Gastroesophageal sphincter (tissue), 3 donors: ENCODE results near the gene SEMA3D.

Source experiments
- EP300 ChIP-seq: sonication (generic); formaldehyde crosslinking; IDR thresholded peaks from one replicate; pipeline ENCODE4 v1.6.1; 2017; ENCODE audit warnings: antibody characterized with exemption, mild to moderate bottlenecking
- POLR2A ChIP-seq, 2 donors: fragments of 450-650 bp; IDR thresholded peaks; one replicate each; pipeline ENCODE4 v1.6.1; 2017; ENCODE audit warnings: antibody characterized with exemption in 2 of 2, mild to moderate bottlenecking in 2 of 2, moderate library complexity in 1 of 2
- TF ChIP-seq, protein P1 (sequence below), 4 experiments: fragments of 200-600 bp in 2 of 4; fragments of 450-650 bp in 2 of 4; sonication (generic) in 1 of 4; IDR thresholded peaks; one replicate each; pipeline ENCODE4 v1.5.1; 2017 to 2019; ENCODE audit warnings: antibody characterized with exemption in 4 of 4, mild to moderate bottlenecking in 2 of 4, moderate library complexity in 2 of 4

DNA sequence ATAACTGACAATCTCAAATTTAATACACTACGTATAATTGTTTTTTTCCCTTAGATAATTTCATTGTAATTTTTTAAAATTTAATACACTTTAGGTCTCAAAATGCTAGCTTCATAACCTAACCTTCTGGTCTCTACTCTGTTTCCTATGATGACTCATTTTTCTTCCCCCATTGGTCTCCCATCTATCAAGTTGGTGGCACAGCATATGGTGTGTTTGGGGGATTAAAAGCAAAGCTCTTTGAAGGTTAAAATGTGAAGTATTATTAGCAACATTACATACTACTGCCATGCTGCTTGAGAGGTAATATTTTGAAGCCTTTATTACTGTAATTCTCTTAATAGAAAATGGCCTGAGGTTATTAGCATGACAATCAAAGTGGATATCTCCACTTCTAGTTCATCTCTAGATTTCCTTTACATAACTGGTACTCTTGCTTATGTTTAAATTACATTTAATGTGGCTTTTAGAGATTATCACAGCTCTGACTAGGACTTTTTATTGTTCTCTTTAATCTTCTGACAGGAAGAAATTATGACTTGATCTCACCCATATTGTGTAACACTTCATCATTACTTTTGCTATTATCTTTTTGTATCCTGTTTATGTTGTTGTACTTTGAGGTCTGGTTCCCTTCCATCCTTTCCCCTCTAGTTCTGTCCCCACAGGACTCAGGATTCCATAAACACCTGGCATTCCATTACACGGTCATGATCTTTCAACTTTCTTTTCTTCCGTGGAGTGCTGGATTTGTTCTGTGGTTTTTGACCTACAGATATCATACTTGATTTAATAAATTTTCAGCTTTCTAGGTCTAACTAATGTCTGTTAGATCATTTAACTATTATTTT lies 185.1 kb downstream of the SEMA3D start:
- TF ChIP-seq, protein P1, sequence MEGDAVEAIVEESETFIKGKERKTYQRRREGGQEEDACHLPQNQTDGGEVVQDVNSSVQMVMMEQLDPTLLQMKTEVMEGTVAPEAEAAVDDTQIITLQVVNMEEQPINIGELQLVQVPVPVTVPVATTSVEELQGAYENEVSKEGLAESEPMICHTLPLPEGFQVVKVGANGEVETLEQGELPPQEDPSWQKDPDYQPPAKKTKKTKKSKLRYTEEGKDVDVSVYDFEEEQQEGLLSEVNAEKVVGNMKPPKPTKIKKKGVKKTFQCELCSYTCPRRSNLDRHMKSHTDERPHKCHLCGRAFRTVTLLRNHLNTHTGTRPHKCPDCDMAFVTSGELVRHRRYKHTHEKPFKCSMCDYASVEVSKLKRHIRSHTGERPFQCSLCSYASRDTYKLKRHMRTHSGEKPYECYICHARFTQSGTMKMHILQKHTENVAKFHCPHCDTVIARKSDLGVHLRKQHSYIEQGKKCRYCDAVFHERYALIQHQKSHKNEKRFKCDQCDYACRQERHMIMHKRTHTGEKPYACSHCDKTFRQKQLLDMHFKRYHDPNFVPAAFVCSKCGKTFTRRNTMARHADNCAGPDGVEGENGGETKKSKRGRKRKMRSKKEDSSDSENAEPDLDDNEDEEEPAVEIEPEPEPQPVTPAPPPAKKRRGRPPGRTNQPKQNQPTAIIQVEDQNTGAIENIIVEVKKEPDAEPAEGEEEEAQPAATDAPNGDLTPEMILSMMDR (IDR thresholded peaks at IDR 0.05): no peak
- TF ChIP-seq EP300 (no peak), POLR2A (IDR thresholded peaks at IDR 0.05) (no peak)
